ENCODE data around the gene P3H3.

Gene P3H3

DNA sequence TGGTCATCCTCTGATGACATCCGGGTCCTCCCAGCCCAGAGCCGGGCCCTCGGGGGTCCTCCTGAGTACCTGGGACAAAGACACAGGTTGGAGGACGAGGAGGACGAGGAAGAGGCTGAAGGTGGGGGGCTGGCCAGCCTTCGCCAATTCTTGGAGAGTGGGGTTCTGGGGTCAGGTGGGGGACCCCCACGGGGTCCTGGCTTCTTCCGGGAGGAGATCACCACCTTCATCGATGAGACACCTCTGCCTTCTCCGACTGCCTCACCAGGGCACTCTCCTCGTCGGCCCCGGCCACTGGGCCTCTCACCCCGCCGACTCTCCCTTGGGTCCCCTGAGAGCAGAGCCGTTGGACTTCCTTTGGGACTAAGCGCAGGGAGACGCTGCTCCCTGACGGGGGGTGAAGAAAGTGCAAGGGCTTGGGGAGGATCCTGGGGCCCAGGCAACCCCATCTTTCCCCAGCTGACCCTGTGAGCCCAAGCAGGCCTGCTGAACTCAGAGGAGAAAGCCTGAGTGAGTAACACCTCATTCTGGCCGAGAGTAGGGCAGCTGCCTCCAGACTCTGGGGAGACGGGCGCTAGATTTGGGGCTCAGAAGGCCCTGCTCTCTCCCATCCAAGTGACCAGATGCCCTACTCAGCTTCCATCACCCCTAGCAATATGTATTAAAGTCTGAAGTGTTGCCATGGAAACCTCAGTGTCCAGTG, 1.3 kb upstream of the P3H3 start:
- no peak for DNase-seq

GRCh38 chr12:6827437-6827911, 733 bp upstream of the P3H3 start:
- DNase-seq: peak; percentile 77

- DNase-seq: peak; percentile 50
These were observed 751 bp downstream of the P3H3 start for GRCh38 chr12:6828781-6829535.

DNA sequence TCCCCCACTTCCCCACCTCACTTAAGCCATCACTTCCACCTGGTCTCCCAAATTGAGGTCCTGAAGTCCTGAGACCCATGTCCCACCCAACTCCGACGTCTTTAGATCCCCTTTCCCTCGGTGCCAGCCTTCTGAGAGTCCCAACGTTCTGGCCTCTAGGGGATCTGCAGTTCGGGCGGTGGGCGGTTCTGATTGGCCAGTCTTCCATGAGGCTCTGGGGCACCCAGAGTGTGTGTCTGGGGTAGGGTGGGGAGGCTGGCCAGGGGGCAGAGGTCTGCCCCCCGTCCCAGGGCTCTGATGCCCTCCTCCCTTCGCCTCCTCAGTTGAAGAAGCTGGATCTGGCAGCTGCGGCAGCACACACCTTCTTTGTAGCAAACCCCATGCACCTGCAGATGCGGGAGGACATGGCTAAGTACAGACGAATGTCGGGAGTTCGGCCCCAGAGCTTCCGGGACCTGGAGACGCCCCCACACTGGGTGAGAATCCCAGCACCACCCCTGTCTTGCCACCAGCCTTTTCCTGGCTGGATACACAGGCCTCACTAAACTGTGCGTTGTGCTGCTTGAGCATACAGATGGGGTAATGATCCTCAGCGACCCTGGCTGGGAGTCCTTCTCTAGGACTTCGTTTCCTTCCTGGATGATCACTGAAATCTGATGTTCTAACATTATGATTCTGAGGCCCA, 1.5 kb downstream of the P3H3 start:
- no peak for DNase-seq

DNA sequence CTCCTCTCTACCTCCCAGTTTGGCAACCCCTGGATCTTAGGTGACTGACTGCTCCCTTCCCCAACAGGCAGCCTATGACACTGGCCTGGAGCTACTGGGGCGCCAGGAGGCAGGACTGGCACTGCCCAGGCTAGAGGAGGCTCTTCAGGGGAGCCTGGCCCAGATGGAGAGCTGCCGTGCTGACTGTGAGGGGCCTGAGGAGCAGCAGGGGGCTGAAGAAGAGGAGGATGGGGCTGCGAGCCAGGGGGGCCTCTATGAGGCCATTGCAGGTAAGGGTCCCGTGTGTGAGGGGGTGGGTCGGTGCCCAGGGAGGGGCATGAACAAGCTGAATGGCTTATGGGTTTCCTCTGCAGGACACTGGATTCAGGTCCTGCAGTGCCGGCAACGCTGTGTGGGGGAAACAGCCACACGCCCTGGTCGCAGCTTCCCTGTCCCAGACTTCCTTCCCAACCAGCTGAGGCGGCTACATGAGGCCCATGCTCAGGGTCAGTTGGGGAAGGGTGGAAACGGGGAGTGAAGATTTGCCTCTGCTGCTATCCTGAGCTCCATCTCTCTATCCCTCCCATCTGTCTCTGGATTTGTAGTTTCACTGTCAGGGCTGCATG, 2.2 kb downstream of the P3H3 start:
- DNase-seq: no peak

DNA sequence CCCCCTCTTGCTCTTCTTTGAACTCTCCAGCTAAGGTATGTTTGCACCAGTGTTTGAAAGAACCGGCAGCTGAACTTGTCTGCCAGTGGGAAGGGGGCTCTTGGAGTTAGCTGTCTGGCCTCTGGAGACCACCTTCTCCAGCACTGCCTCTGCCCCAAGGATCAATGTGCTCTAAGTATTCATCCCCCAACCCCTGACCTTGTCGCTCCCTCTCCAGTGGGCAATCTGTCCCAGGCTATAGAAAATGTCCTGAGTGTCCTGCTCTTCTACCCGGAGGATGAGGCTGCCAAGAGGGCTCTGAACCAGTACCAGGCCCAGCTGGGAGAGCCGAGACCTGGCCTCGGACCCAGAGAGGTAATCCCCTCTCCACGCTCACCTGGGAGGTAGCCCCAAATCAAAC, 2.8 kb downstream of the P3H3 start:
- DNase-seq: no peak

- no peak for DNase-seq
These were observed 3.3 kb downstream of the P3H3 start for GRCh38 chr12:6831450-6831995.

DNA sequence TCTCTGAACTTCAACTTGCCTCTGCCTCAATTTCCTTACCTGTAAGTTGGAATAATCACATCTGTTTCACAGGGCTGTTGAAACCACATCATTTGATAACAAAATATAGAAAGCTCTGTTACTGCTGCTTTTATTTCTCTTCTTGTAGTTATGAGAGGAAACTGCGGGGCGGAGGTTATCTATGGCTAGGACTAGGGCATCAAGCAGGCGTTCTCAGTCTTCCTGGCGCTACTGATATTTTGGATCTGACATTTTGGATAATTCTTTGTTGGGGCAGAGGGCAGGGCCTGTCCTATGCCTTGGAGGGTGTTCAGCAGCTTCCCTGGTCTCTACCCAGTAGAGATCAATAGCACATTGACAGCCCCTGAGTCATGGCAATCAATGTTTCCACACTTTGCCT, 3.9 kb downstream of the P3H3 start:
- no peak for DNase-seq

DNA sequence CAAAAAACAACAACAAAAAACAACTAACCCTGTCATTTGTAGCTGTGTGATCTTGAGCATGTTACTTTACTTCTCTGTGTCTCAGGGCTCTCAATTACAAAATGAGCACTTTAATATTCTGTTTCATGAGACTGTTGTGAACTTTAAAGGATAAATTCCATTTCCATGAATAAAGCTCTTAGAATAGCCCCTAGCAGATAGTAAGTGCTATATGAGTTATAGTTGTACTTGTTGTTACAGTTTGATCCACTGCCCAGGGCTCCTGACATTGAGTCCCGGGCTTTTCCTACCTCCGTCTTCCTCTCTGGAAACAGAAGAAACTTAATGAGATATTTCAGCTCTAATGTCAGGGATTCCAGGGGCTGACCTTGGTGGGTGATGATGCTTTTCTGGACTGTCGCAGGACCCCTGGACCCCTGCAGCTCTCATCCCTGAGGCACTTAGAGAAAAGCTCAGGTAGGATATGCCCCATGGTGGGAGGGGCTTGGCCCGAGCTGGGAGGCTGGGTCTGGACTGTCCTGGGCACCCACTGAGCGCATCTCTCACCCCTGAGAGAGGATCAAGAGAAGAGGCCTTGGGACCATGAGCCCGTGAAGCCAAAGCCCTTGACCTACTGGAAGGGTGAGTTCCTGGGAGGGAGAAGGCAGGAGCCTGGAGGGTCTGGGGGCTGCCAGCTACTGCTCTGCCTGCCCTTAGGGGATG, 5.1 kb downstream of the P3H3 start:
- no peak for DNase-seq

DNA sequence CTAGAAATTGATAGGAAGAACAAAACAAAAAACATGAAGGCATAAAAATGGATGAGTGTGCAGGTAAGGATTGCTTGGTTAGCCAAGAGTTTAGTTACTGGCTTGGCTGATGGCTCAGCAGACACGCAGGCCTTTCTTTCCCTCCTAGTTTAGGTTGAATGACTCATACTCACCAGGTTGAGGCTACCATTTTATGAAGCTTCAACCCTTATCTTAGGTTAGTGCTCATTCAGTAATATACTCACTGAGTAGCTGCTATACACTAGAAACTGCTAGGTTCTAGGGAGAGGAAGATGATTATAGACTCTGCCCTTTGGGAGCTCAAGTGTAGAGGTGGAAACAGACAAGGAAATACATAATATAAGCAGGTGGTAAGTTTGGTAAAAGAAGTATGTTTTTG, 6.0 kb downstream of the P3H3 start:
- no peak for DNase-seq

DNA sequence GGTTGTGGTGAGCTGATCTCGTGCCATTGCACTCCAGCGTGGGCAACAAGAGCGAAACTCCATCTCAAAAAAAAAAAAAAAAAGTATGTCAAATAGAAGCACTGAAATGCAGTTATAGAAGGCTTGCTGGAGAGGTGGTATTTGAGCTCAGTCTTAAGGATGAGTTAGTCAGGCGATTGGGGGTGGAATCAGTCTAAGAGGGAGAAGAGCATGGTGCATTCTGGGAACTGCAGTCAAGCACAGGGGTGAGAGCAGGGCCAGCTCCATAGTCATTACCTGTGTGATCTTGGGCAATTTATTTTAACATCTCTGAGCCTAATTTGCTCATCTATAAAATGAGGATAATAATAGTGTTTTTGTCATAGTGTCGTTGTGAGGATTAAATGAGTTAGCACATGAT, 6.7 kb downstream of the P3H3 start:
- DNase-seq: no peak

DNA sequence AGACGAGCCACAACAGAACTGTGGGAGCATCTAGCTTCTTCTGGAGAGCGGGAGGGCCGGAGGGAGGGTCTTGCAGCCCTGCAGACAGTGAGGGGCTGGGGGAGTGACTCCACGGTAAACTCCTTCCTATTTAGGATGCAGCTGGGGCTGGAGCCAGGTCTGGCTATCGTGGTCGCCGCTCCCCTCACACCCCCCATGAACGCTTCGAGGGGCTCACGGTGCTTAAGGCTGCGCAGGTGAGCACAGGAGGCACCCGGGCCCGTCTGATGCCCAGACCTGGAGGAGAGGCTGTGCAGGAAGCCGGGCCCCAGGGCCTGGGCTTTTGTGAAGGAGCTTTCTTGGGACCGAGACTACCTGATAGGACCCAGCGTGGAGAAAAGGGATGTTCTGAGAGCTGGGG, 8.6 kb downstream of the P3H3 start:
- DNase-seq: no peak

- no peak for DNase-seq
These were observed 9.3 kb downstream of the P3H3 start for GRCh38 chr12:6837370-6838060.

- DNase-seq: no peak
These were observed 10.6 kb downstream of the P3H3 start for GRCh38 chr12:6838854-6839253.

- DNase-seq: no peak
These were observed 11.4 kb downstream of the P3H3 start for GRCh38 chr12:6839482-6840201.

- no peak for DNase-seq
These were observed 12.1 kb downstream of the P3H3 start for GRCh38 chr12:6840330-6840729.

- no peak for DNase-seq
These were observed 12.7 kb downstream of the P3H3 start, which contains the start of gene GNB3 for GRCh38 chr12:6840761-6841515. GNB3 (plus strand) TSS chr12:6840925; CDS start chr12:6841288, 363 bp downstream.

DNA sequence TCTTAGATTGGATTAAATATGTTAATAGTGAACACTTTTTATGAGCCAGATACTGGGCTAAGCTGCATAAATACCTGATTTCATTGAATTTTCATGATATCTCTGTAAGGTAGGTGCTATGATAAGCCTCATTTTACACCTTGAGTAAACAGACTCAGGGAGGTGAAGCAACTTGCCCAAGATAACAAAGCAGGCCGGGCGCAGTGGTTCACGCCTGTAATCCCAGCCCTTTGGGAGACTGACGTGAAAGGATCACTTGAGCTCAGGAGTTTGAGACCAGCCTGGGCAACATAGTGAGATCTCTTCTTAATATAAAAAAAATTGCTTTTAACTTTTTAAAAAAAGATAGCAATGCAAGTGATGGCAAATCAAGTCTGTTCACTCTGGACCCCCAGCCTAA, 13.9 kb downstream of the P3H3 start:
- no peak for DNase-seq

DNA sequence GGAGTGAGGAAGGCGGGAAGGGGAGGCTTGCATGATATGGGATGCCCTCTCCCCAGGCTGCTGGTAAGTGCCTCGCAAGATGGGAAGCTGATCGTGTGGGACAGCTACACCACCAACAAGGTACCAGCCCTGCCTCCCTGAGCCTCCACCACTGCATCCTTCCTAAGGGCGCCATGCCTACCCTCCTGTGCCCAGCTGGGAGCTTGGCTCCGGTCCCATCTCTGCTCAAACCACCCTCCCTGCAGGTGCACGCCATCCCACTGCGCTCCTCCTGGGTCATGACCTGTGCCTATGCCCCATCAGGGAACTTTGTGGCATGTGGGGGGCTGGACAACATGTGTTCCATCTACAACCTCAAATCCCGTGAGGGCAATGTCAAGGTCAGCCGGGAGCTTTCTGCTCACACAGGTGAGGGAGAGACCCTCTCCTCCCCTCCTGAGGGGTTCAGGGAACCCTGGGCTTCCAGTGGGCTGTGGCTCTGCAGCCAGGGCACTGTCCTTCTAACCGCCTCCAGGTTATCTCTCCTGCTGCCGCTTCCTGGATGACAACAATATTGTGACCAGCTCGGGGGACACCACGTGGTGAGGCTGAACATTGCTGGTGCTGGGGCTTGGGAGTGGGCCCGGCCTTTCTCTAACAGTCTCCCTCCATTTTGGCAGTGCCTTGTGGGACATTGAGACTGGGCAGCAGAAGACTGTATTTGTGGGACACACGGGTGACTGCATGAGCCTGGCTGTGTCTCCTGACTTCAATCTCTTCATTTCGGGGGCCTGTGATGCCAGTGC, 15.1 kb downstream of the P3H3 start:
- no peak for DNase-seq
